Neuron (in vitro differentiated cells): ENCODE data around the gene ALOX5AP.
"Not testable (repeated sequence)": the region's sequence is repeated elsewhere in the genome, so short reads cannot be mapped to it uniquely, and the experiment has no call there.

Experiments used
- H2AFZ ChIP-seq: one replicate; pipeline ENCODE4 v1.6.1; 2013; ENCODE audit warnings: low read depth, mild to moderate bottlenecking, inconsistent platforms, low read length, moderate library complexity
- H3K27me3 ChIP-seq: one replicate; pipeline ENCODE4 v1.6.1; 2013; ENCODE audit warnings: low read length; ENCODE audit not compliant: insufficient read depth
- H3K36me3 ChIP-seq: one replicate; pipeline ENCODE4 v1.6.1; 2013; ENCODE audit warnings: low read length; ENCODE audit not compliant: insufficient read depth
- H3K4me1 ChIP-seq: one replicate; pipeline ENCODE4 v1.6.1; 2013; ENCODE audit warnings: low read length; ENCODE audit not compliant: insufficient read depth
- H3K4me3 ChIP-seq: 2 replicates; pipeline ENCODE4 v1.5.1; 2013; ENCODE audit warnings: mild to moderate bottlenecking, low read length, moderate library complexity
- H3K9me3 ChIP-seq: one replicate; pipeline ENCODE4 v1.6.1; 2013; ENCODE audit warnings: low read length

ALOX5AP gene

DNA sequence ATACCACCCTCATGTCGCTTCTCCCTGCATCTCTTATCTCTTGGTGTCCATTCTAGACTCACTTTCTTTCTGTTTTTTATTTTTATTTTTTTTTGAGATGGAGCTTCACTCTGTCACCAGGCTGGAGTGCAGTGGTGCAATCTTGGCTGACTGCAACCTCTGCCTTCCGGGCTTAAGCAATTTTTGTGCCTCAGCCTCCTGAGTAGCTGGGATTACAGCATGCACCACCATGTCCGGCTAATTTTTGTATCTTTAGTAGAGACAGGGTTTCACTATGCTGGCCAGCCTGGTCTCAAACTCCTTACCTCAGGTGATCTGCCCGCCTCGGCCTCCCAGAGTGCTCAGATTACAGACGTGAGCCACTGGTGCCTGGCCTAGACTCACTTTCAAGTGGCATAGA lies 12.5 kb downstream of the ALOX5AP start:
- H3K27me3 ChIP-seq, H3K4me3 ChIP-seq, H3K9me3 ChIP-seq, H3K36me3 ChIP-seq, H2AFZ ChIP-seq: not testable (repeated sequence)
- peaks cover 27% of the 10 kb centered on the region for H3K4me1 ChIP-seq

GRCh38 chr13:30748717-30749116 lies 13.4 kb downstream of the ALOX5AP start:
- Histone ChIP-seq H3K4me1 (peaks cover 24% of the 10 kb centered on the region), H2AFZ (no peak overlapping the region), H3K9me3 (no peaks in the 10 kb centered on the region), H3K4me3 (no peak overlapping the region), H3K36me3 (no peaks in the 10 kb centered on the region), H3K27me3 (no peaks in the 10 kb centered on the region)

DNA sequence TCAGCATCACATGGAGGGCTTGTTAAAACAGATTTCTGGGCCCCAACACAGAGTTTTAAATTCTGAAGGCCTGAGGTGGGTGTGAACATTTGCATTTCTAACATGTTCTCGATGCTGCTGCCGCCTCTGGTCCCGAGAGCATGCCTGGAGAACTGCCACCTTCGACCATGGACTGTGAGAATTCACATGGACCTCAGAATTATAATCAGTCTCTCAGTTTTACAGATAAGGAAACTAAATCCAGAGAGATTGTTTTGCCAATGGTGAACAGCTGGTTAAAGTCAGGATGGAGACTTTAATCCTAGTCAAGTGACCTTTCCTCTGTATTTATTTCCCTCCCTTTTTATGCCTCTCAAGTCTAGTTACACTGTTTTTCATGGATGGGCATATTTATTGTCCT lies 14.7 kb downstream of the ALOX5AP start:
- Histone ChIP-seq H3K9me3 (no peaks in the 10 kb centered on the region), H3K4me1 (peaks cover 24% of the 10 kb centered on the region), H3K36me3 (no peaks in the 10 kb centered on the region), H3K27me3 (no peaks in the 10 kb centered on the region), H3K4me3 (no peak overlapping the region), H2AFZ (no peak overlapping the region)

- H3K4me3 ChIP-seq = no peak overlapping the region
- H3K27me3 ChIP-seq = no peaks in the 10 kb centered on the region
- H2AFZ ChIP-seq = no peak overlapping the region
- peaks cover 20% of the 10 kb centered on the region for H3K4me1 ChIP-seq
- H3K36me3 ChIP-seq = no peaks in the 10 kb centered on the region
- H3K9me3 ChIP-seq = no peaks in the 10 kb centered on the region
Observed at GRCh38 chr13:30751183-30751933, 16.0 kb downstream of the ALOX5AP start.

DNA sequence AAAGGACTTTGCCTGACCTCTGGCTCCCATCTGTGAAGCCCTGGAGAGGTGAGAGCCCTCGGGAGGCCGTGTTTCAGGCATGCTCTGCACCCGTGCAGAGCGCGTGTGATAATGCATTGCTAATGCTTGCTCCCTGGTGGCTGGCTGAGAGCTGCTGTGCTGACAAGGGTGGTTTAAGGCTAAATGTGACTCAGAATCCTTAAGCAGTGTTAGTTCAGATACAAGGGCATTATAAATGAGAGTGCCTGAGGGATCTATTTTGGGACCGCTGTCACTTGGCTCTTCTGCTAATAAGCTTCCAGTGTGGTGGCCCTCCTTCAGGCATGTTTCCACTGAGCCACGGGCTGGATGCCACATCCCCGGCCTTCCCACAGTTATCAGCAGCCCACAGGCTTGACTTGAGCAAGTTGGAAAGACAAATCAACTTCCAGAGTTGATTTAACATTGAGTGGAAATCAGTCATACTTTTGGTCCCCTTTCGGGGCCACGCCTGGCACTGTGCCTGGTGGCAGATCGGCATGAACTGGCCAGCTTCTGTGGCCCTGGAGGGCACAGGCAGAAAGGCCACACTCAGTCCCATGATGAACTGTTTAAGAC lies 17.0 kb downstream of the ALOX5AP start:
- H3K36me3 ChIP-seq = no peaks in the 10 kb centered on the region
- H3K4me3 ChIP-seq = no peak overlapping the region
- H3K27me3 ChIP-seq = no peaks in the 10 kb centered on the region
- H3K9me3 ChIP-seq = no peaks in the 10 kb centered on the region
- H3K4me1 ChIP-seq = peaks cover 16% of the 10 kb centered on the region
- H2AFZ ChIP-seq = peak overlapping the region; percentile 2

DNA sequence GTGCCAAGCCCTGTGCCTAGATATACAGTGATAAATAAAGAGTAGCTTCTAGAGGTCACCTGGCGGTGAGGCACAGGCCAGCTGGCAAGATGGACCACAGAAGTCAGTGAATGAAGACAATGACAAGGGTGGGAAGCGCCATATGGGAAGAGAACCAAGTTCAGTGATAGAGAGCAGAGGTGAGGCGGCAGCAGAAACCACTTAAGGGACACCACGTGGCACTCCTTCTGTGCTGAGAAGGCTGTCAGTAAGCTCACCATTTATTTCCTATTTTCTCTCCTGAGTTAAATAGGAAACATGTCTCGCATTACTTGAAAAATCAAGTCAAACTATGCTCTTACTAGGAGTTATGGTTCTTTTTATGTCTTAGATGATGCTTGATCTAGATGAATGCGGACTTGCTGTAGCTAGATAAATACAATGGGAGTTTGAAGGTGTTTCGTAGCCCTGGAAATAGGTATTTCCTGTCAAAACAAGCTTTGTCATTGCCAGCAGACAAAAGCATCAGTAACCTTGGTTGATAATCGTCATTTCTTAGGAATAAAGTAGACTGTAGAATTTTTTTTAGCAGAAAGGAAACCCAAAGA lies 17.8 kb downstream of the ALOX5AP start:
- no peak overlapping the region for H3K4me3 ChIP-seq
- no peaks in the 10 kb centered on the region for H3K36me3 ChIP-seq
- H3K9me3 ChIP-seq = no peaks in the 10 kb centered on the region
- H3K4me1 ChIP-seq = peaks cover 16% of the 10 kb centered on the region
- no peak overlapping the region for H2AFZ ChIP-seq
- no peaks in the 10 kb centered on the region for H3K27me3 ChIP-seq

GRCh38 chr13:30755678-30756077 lies 20.3 kb downstream of the ALOX5AP start:
- peaks cover 16% of the 10 kb centered on the region for H3K4me1 ChIP-seq
- H3K4me3 ChIP-seq = no peak overlapping the region

GRCh38 chr13:30757026-30757742 lies 21.8 kb downstream of the ALOX5AP start:
- Histone ChIP-seq H2AFZ (no peak overlapping the region), H3K4me3 (no peak overlapping the region), H3K27me3 (no peaks in the 10 kb centered on the region), H3K9me3 (no peaks in the 10 kb centered on the region), H3K4me1 (peaks cover 9% of the 10 kb centered on the region), H3K36me3 (no peaks in the 10 kb centered on the region)

More at GRCh38 chr13:30755678-30756077, 20.3 kb downstream of the ALOX5AP start:
- H3K27me3 ChIP-seq = no peaks in the 10 kb centered on the region
- H2AFZ ChIP-seq = no peak overlapping the region
- H3K36me3 ChIP-seq = no peaks in the 10 kb centered on the region
- no peaks in the 10 kb centered on the region for H3K9me3 ChIP-seq

GRCh38 chr13:30759748-30760147 lies 24.4 kb downstream of the ALOX5AP start:
- no peaks in the 10 kb centered on the region for H3K4me1 ChIP-seq
- no peaks in the 10 kb centered on the region for H3K27me3 ChIP-seq
- H2AFZ ChIP-seq = no peak overlapping the region
- no peaks in the 10 kb centered on the region for H3K36me3 ChIP-seq
- no peaks in the 10 kb centered on the region for H3K9me3 ChIP-seq
- H3K4me3 ChIP-seq = no peak overlapping the region

- H3K9me3 ChIP-seq = no peaks in the 10 kb centered on the region
- no peak overlapping the region for H2AFZ ChIP-seq
- H3K36me3 ChIP-seq = no peaks in the 10 kb centered on the region
- H3K4me3 ChIP-seq = no peak overlapping the region
- no peaks in the 10 kb centered on the region for H3K4me1 ChIP-seq
- H3K27me3 ChIP-seq = no peaks in the 10 kb centered on the region
Observed at GRCh38 chr13:30762643-30763042, 27.3 kb downstream of the ALOX5AP start.

DNA sequence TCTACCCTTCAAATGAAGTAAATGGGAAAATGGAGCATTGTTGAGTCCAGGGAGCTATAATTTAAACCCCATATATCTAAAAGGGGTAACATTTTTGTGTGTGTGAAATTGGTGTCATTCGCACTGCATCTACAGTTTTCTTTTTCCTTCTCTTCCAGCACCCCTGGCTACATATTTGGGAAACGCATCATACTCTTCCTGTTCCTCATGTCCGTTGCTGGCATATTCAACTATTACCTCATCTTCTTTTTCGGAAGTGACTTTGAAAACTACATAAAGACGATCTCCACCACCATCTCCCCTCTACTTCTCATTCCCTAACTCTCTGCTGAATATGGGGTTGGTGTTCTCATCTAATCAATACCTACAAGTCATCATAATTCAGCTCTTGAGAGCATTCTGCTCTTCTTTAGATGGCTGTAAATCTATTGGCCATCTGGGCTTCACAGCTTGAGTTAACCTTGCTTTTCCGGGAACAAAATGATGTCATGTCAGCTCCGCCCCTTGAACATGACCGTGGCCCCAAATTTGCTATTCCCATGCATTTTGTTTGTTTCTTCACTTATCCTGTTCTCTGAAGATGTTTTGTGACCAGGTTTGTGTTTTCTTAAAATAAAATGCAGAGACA lies 28.6 kb downstream of the ALOX5AP start:
- Histone ChIP-seq H3K36me3 (no peaks in the 10 kb centered on the region), H2AFZ (no peak overlapping the region), H3K27me3 (no peaks in the 10 kb centered on the region), H3K4me1 (no peaks in the 10 kb centered on the region), H3K9me3 (no peaks in the 10 kb centered on the region), H3K4me3 (no peak overlapping the region)

GRCh38 chr13:30766231-30766630 lies 30.9 kb downstream of the ALOX5AP start:
- H3K36me3 ChIP-seq = no peaks in the 10 kb centered on the region
- no peaks in the 10 kb centered on the region for H3K9me3 ChIP-seq
- H3K4me3 ChIP-seq = no peak overlapping the region
- H3K27me3 ChIP-seq = no peaks in the 10 kb centered on the region
- no peaks in the 10 kb centered on the region for H3K4me1 ChIP-seq
- no peak overlapping the region for H2AFZ ChIP-seq

DNA sequence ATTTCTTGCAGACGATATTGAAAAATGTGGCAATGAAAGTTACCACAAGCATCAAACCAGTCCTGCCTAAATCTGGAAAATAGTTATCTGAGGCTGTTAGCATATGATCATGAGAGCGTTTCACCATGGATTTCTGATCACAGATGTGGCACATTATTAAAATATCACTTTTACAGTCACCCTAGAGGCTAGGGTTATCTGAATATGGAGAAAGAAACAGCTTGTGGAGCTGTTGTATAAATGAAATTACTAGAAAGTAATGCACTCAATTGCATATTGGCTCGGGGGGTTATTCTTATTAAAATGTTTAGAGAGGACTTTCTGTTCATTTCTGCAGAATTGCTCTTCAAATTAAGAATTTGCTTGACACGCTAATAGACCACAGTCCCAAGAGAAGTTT lies 35.6 kb downstream of the ALOX5AP start:
- Histone ChIP-seq H3K9me3 (no peaks in the 10 kb centered on the region), H3K27me3 (no peaks in the 10 kb centered on the region), H3K4me3 (no peak overlapping the region), H2AFZ (no peak overlapping the region), H3K36me3 (no peaks in the 10 kb centered on the region), H3K4me1 (no peaks in the 10 kb centered on the region)
